ENCODE measurements around the gene MVB12B. TPM values are rescaled to one million over a fixed set of nuclear protein-coding genes. Genes with fewer than 3 reads are reported as not detected.

Gene MVB12B
- total and polyA plus RNA-seq, 7 donors = 1.5 to 25.6 (median 11.6) TPM

DNA sequence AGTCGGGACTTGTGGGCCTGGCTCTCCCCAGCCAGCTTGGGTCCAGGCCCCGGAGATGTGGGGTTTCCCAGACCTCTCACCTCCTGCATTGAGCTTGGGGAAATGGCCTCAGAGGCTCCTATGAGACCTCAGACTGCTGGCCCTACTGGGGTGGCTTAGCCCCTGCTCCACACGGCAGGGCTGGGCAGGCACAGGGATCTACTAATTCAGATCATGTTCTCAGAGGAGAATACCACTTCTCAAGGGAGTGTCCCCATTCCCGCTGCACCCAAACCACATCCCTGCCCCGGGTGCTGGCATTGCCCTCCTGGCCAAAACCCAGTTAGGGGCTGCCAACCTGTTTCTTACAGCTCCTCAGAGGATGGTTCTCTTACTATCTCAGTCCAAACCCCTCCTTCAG is 205.0 kb downstream of the MVB12B start:
- no peak overlapping the region for H3K27ac ChIP-seq
- intact Hi-C loops (cut with DNase I) = no loop called here
- 48 to 64% (median 50%) methylated on average over 5 of the region's 5 CpGs for WGBS, 3 donors
- peaks cover 0 to 10% (median 7%) of the 10 kb centered on the region in 3 donors for H3K27me3 ChIP-seq (ENCODE audit: insufficient read depth in 3 of 3, low read length in 2 of 3)
- no peak overlapping the region for H3K4me3 ChIP-seq
- H3K4me1 ChIP-seq = no peaks in the 10 kb centered on the region
- no peaks in the 10 kb centered on the region for H3K36me3 ChIP-seq (ENCODE audit: insufficient read depth in 1 of 2, low read depth in 1 of 2)
- DNase-seq (no peak), ATAC-seq (no peak)
- TF ChIP-seq, protein P1, sequence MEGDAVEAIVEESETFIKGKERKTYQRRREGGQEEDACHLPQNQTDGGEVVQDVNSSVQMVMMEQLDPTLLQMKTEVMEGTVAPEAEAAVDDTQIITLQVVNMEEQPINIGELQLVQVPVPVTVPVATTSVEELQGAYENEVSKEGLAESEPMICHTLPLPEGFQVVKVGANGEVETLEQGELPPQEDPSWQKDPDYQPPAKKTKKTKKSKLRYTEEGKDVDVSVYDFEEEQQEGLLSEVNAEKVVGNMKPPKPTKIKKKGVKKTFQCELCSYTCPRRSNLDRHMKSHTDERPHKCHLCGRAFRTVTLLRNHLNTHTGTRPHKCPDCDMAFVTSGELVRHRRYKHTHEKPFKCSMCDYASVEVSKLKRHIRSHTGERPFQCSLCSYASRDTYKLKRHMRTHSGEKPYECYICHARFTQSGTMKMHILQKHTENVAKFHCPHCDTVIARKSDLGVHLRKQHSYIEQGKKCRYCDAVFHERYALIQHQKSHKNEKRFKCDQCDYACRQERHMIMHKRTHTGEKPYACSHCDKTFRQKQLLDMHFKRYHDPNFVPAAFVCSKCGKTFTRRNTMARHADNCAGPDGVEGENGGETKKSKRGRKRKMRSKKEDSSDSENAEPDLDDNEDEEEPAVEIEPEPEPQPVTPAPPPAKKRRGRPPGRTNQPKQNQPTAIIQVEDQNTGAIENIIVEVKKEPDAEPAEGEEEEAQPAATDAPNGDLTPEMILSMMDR (IDR thresholded peaks at IDR 0.05) = no peak
- no peaks in the 10 kb centered on the region for H3K9me3 ChIP-seq

DNA sequence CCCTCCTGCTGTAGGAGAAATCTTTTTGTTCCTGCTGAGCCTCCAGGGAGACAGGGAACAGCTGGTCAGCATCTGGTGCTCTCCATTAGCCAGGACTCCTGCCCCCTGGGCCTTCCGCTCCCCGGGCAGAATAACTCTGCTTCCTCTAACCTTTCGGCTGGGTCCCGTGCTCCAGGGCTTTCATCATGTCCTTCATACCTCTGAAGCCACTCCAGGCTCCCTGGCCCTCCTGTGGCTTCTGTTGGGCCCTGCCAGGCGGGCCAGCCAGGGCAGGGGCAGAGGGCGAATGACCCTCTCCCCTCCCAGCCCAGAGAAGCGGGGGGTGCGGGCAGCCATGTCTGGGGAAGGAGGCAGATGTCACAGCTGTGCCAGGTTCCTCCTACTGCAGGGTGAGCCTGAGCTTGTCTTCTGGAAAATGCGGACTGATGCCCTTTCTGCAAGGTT is 205.4 kb downstream of the MVB12B start:
- ATAC-seq (peak in 1 of 4 donors; percentile 37), DNase-seq (no peak)
- no peaks in the 10 kb centered on the region for H3K4me1 ChIP-seq
- 44 to 62% (median 52%) methylated on average over 8 to 9 of the region's 9 CpGs for WGBS, 3 donors
- H3K27ac ChIP-seq = no peak overlapping the region
- peaks cover 0 to 8% (median 7%) of the 10 kb centered on the region in 3 donors for H3K27me3 ChIP-seq (ENCODE audit: insufficient read depth in 3 of 3, low read length in 2 of 3)
- no peak overlapping the region for H3K4me3 ChIP-seq
- TF ChIP-seq, protein P1 (IDR thresholded peaks at IDR 0.05) = no peak
- intact Hi-C loops (cut with DNase I) = no loop called here
- H3K9me3 ChIP-seq = no peaks in the 10 kb centered on the region
- H3K36me3 ChIP-seq (ENCODE audit: insufficient read depth in 1 of 2, low read depth in 1 of 2) = no peaks in the 10 kb centered on the region

DNA sequence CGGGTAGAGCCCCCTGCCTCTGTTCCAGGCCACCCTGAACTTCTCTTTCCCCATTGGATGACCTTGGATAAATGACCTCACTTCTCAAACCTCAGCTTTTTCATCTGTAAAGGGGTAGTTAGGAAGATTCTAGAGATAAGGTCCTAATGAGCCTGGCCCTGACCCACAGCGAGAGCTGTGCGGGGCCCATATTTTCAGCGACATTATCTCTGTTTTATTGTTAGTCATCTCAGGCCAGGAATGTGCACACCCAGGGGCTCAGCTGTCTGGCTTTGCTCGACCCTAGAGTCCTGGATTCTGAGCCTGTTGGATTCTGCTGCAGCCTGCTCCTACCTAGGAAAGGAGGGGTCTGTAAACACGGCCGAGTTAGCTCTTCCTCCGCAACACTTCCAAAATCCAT is 205.9 kb downstream of the MVB12B start:
- Histone ChIP-seq H3K4me1 (no peaks in the 10 kb centered on the region), H3K4me3 (no peak overlapping the region), H3K9me3 (no peaks in the 10 kb centered on the region), H3K36me3 (ENCODE audit: insufficient read depth in 1 of 2, low read depth in 1 of 2) (no peaks in the 10 kb centered on the region), H3K27ac (no peak overlapping the region), H3K27me3 (ENCODE audit: insufficient read depth in 3 of 3, low read length in 2 of 3) (peaks cover 0 to 8% (median 7%) of the 10 kb centered on the region in 3 donors)
- DNase-seq = no peak
- intact Hi-C loops (cut with DNase I) = no loop called here
- no peak for ATAC-seq
- TF ChIP-seq, protein P1 (IDR thresholded peaks at IDR 0.05) = no peak
- WGBS, 3 donors = 48 to 55% (median 54%) methylated on average over 8 of the region's 8 CpGs

DNA sequence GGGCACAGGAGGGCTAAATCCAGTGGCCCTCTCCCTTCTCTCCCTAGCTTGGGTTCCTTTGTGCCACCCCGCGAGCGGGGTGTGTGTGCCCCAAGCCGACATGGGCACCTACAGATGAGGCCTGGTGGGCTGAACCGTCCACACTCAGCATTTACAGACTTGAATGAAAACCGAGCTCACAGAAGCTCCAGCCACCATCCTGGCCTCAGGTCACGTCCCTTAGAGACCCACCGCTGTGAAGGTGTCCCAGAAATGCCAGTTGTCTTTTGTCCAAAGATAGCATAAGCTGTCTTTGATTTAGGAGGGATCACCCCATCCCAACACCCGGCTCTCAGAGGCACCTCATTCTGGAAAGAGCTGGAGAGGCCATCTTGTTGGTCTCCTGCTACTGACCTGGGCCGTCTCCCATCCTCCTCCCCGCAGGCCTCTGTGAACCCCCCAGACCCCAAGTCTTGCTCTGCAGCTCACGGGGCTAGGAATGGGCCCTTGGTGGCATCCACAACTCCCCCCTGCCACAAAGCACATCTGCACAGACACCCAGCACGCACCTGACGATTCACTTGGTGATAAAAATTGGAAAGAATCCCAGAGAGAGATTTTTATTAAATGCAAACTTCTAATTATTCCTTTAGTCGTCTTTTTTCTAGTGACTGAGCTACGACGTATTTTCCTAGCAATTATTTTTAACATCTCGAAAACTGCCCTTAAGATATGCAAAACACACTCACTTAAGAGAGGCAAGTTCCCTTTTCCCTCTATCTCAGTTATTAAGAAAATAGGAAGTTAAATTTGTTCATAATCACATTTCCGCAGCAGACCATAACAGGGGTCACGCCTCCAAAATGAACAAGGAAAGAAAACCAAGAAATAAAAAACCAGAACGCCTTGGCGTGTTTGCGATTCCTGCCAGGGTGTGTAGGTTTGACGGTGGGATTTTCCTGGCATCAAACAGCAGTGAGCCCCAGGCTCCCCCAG is 206.6 kb downstream of the MVB12B start:
- ATAC-seq = no peak
- no peak for DNase-seq
- 85 to 88% (median 87%) methylated on average over 24 of the region's 24 CpGs for WGBS, 3 donors
- TF ChIP-seq, protein P1 (IDR thresholded peaks at IDR 0.05) = no peak
- intact Hi-C loops (cut with DNase I) = no loop called here
- H3K9me3 ChIP-seq = no peaks in the 10 kb centered on the region
- no peak overlapping the region for H3K27ac ChIP-seq
- H3K4me1 ChIP-seq = no peaks in the 10 kb centered on the region
- peaks cover 0 to 8% (median 7%) of the 10 kb centered on the region in 3 donors for H3K27me3 ChIP-seq (ENCODE audit: insufficient read depth in 3 of 3, low read length in 2 of 3)
- no peaks in the 10 kb centered on the region for H3K36me3 ChIP-seq (ENCODE audit: insufficient read depth in 1 of 2, low read depth in 1 of 2)
- no peak overlapping the region for H3K4me3 ChIP-seq

All from psoas muscle (tissue), 8 donors.